Measurements from ENCODE around the gene RCN1.

- TF ChIP-seq POLR2A (IDR thresholded peaks at IDR 0.05) (no peak), CTCF (IDR thresholded peaks at IDR 0.05) (no peak)
These were observed 35.0 kb upstream of the RCN1 start for GRCh38 chr11:32055861-32056260.

Data from thyroid gland (tissue), 4 donors.